HEK293T (cell line): ENCODE measurements around the gene RYR3.

Source experiments
- CTCF ChIA-PET: fragments of 350-600 bp; formaldehyde crosslinking; extraction: SDS; loops from one replicate; lab custom pipeline; 2021; ENCODE audit warnings: antibody characterized with exemption, inconsistent platforms; lab: Yijun Ruan, JAX
- POLR2A ChIA-PET: fragments of 350-600 bp; formaldehyde crosslinking; extraction: SDS; loops from one replicate; lab custom pipeline; 2020; ENCODE audit warnings: antibody characterized with exemption, inconsistent platforms; lab: Yijun Ruan, JAX
- DNase-seq: peaks from one replicate; pipeline ENCODE4 v3.0.0; 2012; ENCODE audit warnings: mixed read lengths; ENCODE audit errors: extremely low spot score
- ARNT ChIP-seq: fragments of 450-650 bp; IDR thresholded peaks from 2 replicates; pipeline ENCODE4 v1.6.1; 2017; ENCODE audit warnings: mild to moderate bottlenecking
- BHLHE40 ChIP-seq: fragments of 450-650 bp; IDR thresholded peaks from 2 replicates; pipeline ENCODE4 v1.6.1; 2016; ENCODE audit warnings: mild to moderate bottlenecking, moderate library complexity, borderline replicate concordance
- CTBP1 ChIP-seq: fragments of 450-650 bp; IDR thresholded peaks from 2 replicates; pipeline ENCODE4 v1.6.1; 2016; ENCODE audit warnings: borderline replicate concordance
- ELF4 ChIP-seq: fragments of 450-650 bp; IDR thresholded peaks from 2 replicates; pipeline ENCODE4 v1.6.1; 2017; ENCODE audit warnings: antibody characterized with exemption
- FOXA1 ChIP-seq: fragments of 450-650 bp; IDR thresholded peaks from 2 replicates; pipeline ENCODE4 v1.6.1; 2016; ENCODE audit warnings: mild to moderate bottlenecking
- FOXK2 ChIP-seq: fragments of 450-650 bp; IDR thresholded peaks from 2 replicates; pipeline ENCODE4 v1.6.1; 2016; ENCODE audit warnings: mild to moderate bottlenecking
- FOXM1 ChIP-seq: fragments of 450-650 bp; IDR thresholded peaks from 2 replicates; pipeline ENCODE4 v1.6.1; 2017; ENCODE audit warnings: mild to moderate bottlenecking, borderline replicate concordance
- HDGF ChIP-seq: fragments of 450-650 bp; IDR thresholded peaks from 2 replicates; pipeline ENCODE4 v1.6.1; 2017; ENCODE audit warnings: antibody characterized with exemption, borderline replicate concordance
- L3MBTL2 ChIP-seq: fragments of 450-650 bp; conservative IDR thresholded peaks from 2 replicates; pipeline ENCODE4 v1.6.1; 2016; ENCODE audit warnings: mild to moderate bottlenecking
- LEF1 ChIP-seq: fragments of 450-650 bp; IDR thresholded peaks from 2 replicates; pipeline ENCODE4 v1.6.1; 2017; ENCODE audit warnings: mild to moderate bottlenecking, borderline replicate concordance
- NFRKB ChIP-seq: fragments of 450-650 bp; IDR thresholded peaks from 2 replicates; pipeline ENCODE4 v1.6.1; 2016; ENCODE audit warnings: mild to moderate bottlenecking, moderate library complexity
- SP1 ChIP-seq: fragments of 450-650 bp; IDR thresholded peaks from 2 replicates; pipeline ENCODE4 v1.6.1; 2017
- SUZ12 ChIP-seq: fragments of 450-650 bp; IDR thresholded peaks from 2 replicates; pipeline ENCODE4 v1.6.1; 2016; ENCODE audit warnings: mild to moderate bottlenecking
- TARDBP ChIP-seq: fragments of 450-650 bp; IDR thresholded peaks from 2 replicates; pipeline ENCODE4 v1.6.1; 2016
- ZNF384 ChIP-seq: fragments of 450-650 bp; IDR thresholded peaks from 2 replicates; pipeline ENCODE4 v1.6.1; 2016
- TF ChIP-seq, protein P1 (sequence below): fragments of 450-650 bp; IDR thresholded peaks from 2 replicates; pipeline ENCODE4 v1.6.1; 2016

The RYR3 gene

DNA sequence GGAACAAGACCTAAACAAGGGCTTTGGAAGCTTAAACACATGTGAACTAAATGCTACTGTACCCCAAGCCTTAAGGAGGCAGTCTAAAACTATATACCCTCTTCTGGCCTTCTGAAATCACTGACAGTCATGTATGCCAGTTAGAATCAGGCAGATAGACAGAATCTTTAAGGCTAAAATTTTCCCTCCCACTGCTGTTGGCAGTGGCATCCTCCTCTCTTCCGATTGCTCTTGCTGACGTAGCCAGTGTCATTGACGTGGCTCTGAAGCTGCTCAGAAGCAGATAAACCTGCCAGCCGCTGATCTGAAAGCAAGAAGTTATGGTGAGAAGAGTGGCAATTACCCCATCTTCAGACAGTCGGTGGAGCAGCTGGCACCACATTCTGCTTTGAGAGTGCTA, 3.3 kb downstream of the RYR3 start:
- ChIA-PET POLR2A (no interaction called here), CTCF (interaction anchor here (1.0 kb wide), 1 partner anchor 21 kb away, joined by 3 read pairs; no protein-coding TSS in a partner anchor)
- no peak for DNase-seq
- no peak for TF ChIP-seq BHLHE40
- no peak for TF ChIP-seq FOXK2
- no peak for TF ChIP-seq FOXA1
- TF ChIP-seq LEF1 = no peak
- TF ChIP-seq ELF4 = no peak
- no peak for TF ChIP-seq ARNT
- no peak for TF ChIP-seq HDGF
- TF ChIP-seq, protein P1, sequence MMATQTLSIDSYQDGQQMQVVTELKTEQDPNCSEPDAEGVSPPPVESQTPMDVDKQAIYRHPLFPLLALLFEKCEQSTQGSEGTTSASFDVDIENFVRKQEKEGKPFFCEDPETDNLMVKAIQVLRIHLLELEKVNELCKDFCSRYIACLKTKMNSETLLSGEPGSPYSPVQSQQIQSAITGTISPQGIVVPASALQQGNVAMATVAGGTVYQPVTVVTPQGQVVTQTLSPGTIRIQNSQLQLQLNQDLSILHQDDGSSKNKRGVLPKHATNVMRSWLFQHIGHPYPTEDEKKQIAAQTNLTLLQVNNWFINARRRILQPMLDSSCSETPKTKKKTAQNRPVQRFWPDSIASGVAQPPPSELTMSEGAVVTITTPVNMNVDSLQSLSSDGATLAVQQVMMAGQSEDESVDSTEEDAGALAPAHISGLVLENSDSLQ = no peak

DNA sequence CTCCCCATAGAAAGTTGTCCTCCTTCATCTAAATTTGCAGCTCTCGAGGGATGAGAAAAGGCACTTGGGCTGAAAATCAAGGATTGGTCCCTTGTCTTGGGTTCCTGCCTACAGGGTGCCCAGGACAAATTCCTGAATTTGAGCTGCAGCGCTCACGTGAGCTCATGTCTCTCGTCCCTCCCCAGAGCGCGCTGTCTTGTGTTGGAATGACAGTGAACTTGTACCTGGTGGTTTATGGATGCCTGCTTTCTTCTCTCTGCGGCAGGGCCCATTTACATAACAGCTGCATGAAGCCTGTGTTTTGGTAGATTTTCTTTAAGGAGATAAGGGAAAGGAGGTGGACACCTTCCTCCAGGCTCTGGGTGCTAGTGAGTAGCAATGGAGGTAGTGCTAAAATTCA, 4.3 kb downstream of the RYR3 start:
- TF ChIP-seq FOXA1 (no peak), CTBP1 (no peak), ZNF384 (no peak), HDGF (no peak), LEF1 (no peak), NFRKB (no peak), SUZ12 (no peak), ELF4 (no peak), FOXM1 (no peak), L3MBTL2 (no peak), SP1 (no peak), ARNT (no peak), TARDBP (no peak), BHLHE40 (no peak), FOXK2 (no peak)
- TF ChIP-seq, protein P1 = no peak
- no peak for DNase-seq
- ChIA-PET CTCF (interaction anchor here (1.0 kb wide), 1 partner anchor 22 kb away, joined by 3 read pairs; no protein-coding TSS in a partner anchor), POLR2A (no interaction called here)

DNA sequence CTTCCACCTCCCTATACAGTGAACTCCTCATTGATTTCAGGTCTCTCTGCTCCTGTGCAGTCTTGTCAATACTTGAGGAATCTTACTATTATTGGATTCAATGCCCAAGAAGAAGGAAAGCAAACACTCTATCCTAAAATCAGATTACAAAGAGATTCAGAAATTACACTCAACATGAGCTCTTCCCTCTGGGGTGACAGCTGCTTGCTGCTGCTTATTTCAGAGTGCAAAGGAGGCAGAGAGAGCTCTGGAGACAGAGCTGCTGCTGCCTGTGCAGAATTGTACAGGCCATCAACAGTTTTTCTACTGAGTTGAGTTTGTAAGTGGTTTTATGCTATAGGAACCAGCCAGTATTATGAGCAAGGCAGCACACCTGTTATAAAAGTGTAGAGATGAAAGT, 7.1 kb downstream of the RYR3 start:
- DNase-seq = no peak
- TF ChIP-seq SP1 (no peak), ARNT (no peak), L3MBTL2 (no peak), CTBP1 (no peak), NFRKB (no peak), ELF4 (no peak), LEF1 (no peak), HDGF (no peak), ZNF384 (no peak), BHLHE40 (no peak), TARDBP (no peak)
- POLR2A ChIA-PET = no interaction called here
- CTCF ChIA-PET = no interaction called here

DNA sequence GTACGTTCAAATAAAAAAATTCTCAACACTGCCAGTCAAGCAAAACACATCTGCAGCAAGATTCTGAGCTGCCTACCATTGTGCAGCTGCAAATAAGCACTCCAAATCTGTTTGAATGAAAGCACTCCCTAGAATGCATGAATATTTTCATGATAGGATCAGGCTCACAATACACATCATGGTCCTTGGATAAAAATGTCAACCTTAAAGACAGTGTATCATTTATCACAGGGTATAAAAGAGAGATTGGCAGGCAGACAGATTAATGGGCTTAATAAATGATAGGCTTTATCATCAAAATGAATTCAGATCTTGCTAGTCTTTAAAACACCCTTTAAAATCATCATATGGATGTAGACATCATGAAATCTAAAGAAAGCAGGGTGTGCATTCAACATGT, 9.2 kb downstream of the RYR3 start:
- CTCF ChIA-PET = no interaction called here
- POLR2A ChIA-PET = no interaction called here
- DNase-seq = no peak
- TF ChIP-seq ELF4 (no peak), FOXK2 (no peak), ZNF384 (no peak), CTBP1 (no peak), TARDBP (no peak), SP1 (no peak), FOXA1 (no peak), HDGF (no peak), SUZ12 (no peak), ARNT (no peak)
- TF ChIP-seq, protein P1 = no peak

DNA sequence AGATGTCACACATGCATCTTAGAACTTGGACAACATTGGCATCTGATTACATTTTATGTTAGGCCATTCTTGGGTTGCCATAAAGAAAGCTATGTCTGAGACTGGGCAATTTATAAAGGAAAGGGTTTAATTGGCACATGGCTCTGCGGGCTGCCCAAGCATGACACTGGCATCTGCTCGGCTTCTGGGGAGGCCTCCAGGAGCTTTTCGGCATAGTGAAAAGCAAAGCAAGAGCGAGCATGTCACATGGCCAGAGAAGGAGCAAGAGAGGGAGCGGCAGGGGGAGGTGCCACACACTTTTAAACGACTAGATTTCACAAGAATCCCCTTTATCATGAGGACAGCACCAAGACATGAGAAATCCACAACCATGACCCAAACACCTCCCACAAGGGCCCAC, 11.3 kb downstream of the RYR3 start:
- ChIA-PET CTCF (no interaction called here), POLR2A (no interaction called here)
- TF ChIP-seq HDGF = no peak
- no peak for TF ChIP-seq LEF1
- TF ChIP-seq SP1 = no peak
- no peak for TF ChIP-seq CTBP1
- no peak for TF ChIP-seq ELF4
- no peak for TF ChIP-seq BHLHE40
- TF ChIP-seq ZNF384 = no peak
- TF ChIP-seq ARNT = no peak
- TF ChIP-seq, protein P1 = no peak
- TF ChIP-seq NFRKB = no peak
- TF ChIP-seq FOXK2 = no peak
- no peak for TF ChIP-seq TARDBP
- no peak for TF ChIP-seq FOXA1
- TF ChIP-seq FOXM1 = no peak
- TF ChIP-seq SUZ12 = no peak
- no peak for TF ChIP-seq L3MBTL2
- no peak for DNase-seq

DNA sequence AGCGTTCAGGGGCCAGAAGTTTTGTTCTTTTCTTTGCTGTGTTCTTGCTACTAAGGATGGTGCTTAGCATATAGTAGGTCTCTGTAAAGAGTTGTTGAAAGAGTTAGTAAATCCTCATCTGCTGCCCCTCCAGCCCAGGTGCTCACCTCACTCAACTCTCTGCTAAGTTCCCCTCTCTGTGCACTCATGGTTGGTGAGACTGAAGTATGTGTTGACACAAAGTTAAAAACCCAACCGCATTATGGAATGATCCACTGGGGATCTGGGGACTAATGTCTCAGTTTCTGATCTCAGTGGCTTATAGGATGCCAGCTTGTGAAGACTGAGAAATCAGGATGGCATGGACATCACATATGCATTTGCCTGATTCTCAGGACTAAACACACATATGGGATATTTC, 13.8 kb downstream of the RYR3 start:
- ChIA-PET POLR2A (no interaction called here), CTCF (no interaction called here)
- no peak for DNase-seq
- TF ChIP-seq LEF1 (no peak), FOXA1 (no peak), ARNT (no peak), NFRKB (no peak), SP1 (no peak), FOXK2 (no peak), SUZ12 (no peak), L3MBTL2 (no peak), ZNF384 (no peak), ELF4 (no peak), HDGF (no peak)
- TF ChIP-seq, protein P1 = no peak
